Endometrium (tissue), 2 donors: ENCODE measurements around the gene HTRA1.

ENCODE experiments used
- FAIRE-seq: peaks from 2 replicates; lab custom pipeline; 2012; peaks lifted over from hg19 to GRCh38; lab: Jason Lieb, UNC
- donor health status: control.
- donor health status: control.

The HTRA1 gene

DNA sequence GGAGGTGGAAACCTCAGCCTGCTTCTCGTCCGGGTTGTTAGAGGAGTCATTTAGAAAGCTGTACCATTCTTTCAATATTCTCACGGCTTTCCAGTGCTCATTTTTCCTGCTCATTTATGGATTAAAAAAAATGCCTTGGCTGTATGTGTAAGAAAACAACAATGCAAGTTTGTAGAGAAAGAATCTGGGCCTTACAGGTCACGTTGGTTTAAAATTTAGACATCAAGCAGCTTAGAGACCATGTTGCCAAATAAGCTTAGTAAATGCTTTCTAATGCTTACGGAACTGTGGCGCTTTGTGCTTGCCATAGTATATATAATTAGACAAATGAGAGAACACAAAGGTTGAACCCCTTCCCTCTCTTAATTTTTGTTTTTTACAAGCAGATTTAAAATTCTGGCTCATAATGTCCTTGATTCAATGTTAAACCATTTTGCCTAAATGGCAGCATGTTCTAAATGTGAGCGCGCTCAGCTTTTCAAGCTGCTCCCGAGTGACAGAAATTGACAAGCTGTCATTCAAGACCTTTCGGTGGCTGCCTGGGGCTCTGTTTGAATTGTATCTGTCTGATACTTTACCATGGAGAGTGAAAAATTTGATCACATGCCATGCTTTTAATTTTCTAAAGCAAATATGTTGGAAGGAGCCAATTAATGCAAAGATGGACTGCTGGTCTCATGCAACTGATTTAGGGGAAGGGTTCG, 5.8 kb upstream of the HTRA1 start:
- no peak for FAIRE-seq

DNA sequence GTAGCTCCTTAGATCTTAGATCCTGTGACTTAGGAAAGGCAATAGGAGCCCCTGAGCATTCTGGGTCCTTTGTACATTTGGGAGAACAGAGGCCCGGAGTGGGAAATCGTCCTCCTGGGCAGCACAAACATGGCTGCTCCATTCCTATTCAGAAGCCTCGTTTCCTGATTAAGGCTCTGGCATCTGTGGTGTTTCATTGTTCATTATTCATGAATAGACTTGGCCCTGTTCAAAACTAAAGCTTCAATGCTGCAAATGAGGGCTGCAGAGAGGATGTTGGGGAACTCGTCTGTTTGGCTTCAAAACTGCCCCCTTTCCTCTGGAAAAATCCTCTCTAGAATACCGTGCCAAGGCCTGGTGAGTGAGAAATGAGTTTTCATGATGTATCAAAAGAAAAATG, 3.4 kb upstream of the HTRA1 start:
- no peak for FAIRE-seq

DNA sequence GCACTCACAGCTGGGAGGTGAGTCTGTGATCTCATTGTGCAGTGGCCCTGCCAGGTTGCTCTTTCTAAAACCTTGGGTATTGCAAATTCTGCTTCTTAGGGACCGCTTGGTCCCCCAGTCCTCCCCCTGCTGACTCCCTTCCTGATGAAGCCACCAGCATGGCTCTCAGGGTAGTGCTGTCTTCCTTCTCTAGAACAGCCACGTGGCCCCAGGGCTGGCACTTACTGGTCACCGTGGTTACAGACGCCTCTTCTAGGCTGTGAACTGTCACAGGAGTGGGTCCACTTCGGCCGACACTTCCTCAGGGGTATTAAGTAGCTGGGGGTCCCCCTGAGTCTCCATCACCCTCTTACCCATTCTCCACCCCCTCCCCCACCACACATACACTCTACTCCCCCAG, 2.7 kb upstream of the HTRA1 start:
- no peak for FAIRE-seq

DNA sequence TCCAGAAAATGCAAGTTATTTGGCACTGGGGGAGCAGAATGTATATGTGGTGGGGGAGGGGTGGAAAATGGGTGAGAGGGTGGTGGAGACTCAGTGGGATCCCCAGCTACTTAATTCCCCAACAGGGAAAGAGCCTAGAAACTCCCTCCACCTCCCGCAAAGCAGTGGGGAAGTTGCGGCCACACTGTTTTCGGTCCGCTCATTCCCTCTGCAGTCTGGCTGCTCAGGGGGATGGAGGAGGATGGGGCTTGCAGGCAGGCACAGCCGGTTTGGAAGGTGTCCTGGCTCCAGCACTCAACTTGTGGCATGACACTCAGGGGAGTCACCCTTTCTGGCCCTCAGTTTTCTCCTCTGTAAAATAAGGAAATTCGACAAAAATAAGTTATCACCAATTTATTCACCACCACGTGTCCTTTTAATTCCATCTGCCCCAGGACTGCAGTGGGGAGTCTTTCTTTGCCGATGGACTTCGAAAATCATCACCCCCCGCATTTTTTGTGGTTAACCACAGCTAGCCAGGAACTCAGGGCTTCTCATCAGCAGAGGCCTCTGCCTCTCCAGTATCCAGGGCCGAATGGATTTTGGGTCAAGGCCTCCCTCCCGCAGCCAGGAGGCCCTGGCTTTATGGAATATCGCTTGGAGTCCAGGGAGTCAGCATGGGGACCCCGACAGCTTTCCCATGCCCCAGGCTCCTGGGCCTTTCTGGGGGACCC, 1.6 kb upstream of the HTRA1 start:
- FAIRE-seq, result no peak

- FAIRE-seq, result no peak
These were observed 461 bp upstream of the HTRA1 start for GRCh38 chr10:122460891-122461293.

GRCh38 chr10:122461729-122462532, 578 bp downstream of the HTRA1 start:
- no peak for FAIRE-seq

GRCh38 chr10:122462533-122463465, 1.4 kb downstream of the HTRA1 start:
- FAIRE-seq, result no peak

- FAIRE-seq, result no peak
These were observed 2.3 kb downstream of the HTRA1 start for GRCh38 chr10:122463466-122464249.

- no peak for FAIRE-seq
These were observed 2.8 kb downstream of the HTRA1 start for GRCh38 chr10:122464250-122464510.

- no peak for FAIRE-seq
These were observed 3.2 kb downstream of the HTRA1 start for GRCh38 chr10:122464586-122464985.

- FAIRE-seq, result no peak
These were observed 4.2 kb downstream of the HTRA1 start for GRCh38 chr10:122465401-122466040.

- FAIRE-seq, result no peak
These were observed 5.6 kb downstream of the HTRA1 start for GRCh38 chr10:122466951-122467381.

DNA sequence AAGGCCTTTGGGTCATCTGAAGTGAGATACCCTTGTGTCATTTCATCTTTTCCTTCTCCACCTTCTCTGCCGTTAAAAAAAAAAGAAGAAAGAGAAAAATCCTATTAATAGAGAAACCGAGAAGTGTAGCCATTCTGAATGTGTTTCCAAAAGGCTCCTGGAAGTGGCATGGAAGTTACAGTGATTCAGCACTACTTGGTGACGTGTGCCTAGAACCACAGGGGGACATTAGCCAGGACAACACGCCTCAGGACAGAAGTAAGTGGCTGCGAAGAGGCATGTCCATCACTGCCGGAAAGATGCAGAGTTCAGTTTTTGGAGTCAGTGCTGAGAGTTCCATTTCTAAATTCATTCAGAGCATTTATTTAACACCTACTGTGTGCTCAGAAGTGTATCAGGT, 6.3 kb downstream of the HTRA1 start:
- no peak for FAIRE-seq

DNA sequence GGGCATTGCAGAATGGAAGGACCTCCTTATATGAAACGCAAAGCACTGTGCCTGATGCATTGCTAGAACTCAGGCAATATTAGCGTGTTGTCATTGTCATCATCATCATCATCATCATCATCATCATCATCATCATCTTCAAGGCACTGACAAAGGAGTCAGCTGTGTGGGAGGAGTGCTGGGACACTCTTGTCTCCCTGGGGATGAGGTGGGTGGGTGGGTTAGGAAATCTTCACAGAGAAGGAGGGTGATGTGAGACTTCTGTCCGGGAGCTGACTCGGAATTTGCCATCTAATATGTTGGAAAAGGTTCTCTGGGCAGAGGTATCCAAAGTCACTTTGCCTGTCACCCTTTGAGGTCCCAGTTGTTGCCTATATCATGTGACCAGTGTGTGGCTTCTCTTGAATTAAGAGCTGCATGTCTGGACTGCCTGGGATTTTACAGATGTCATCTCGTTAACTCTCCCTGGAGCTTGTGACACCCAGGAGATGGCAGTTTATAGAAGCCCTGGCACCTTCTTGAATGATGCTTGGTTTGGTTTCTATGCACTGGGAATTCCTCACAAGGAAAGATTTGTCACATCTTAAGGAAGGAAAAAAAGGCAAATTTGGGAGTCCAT, 7.1 kb downstream of the HTRA1 start:
- FAIRE-seq, result no peak

- FAIRE-seq, result no peak
These were observed 7.8 kb downstream of the HTRA1 start for GRCh38 chr10:122468926-122469781.

- no peak for FAIRE-seq
These were observed 8.5 kb downstream of the HTRA1 start for GRCh38 chr10:122469848-122470247.

DNA sequence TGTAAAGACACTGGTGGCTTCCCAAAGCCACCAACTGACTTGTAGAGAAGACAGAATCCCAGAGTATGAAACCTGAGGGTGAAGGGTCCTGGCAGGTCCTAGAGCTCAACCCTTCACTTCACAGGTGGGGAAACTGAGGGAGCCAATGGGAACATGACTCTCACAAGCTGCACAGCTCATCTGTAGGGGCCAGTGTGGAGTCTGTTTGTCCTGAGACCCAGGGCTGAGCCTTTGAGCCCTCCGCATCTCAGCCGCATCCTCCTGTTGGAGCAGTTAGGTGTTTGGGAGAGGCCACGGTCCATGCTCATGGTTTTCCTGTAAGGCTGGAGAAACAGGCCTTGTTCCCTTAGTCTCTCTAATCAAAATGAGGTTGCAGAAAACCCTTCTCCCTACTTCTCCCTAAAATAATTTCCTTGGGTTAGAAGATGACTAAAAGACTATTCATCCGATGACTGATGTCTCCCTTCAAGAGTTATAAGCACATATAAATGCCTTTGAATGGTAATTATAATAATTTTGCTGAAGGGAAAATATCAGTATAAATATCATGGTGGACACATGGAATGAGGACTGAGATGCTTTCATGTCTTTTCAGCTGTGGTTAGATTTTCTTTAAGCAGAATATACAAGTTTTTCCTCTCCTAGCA, 10.3 kb downstream of the HTRA1 start:
- FAIRE-seq, result no peak

DNA sequence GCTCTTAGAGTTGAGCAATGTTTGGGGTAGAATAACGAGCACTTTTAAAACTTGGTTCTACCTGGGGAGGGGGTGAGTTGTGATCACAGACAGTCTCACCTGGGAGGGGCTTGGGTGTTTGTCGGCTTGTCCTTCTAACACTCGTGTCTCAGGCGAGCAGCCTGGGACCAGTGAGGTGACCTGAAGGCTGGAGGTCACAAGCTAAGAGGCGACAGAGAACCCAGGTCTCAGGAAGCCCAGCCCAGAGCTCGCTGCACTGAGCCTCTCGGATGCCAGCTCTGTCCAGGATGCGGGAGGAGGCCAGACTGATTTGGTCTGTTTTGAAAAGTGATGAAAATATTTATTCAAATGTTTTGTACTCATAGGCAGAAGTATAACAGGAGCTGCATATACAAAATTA, 11.8 kb downstream of the HTRA1 start:
- no peak for FAIRE-seq
